ENCODE results near the gene A2M.

DNA sequence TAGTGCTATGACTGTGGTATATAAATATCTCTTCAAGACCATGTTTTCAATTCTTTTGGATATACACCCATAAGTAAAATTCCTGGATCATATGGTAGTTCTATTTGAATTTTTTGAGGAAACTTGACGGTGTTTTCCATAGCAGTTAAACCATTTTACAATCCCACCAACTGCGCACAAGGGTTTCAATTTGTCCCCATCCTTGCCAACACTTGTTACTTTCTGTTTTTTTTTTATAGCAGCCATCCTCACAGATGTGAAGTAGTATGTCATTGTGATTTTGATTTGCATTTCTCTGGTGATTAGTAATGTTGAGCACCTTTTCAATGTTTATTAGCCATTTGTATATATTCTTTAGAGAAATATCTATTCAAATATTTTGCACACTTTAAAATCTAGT lies 14.5 kb upstream of the A2M start:
- TF ChIP-seq CBFB (CRISPR knock-in tag; IDR thresholded peaks at IDR 0.05; ENCODE audit: low read depth) (no peak), NFE2L1 (CRISPR knock-in tag; IDR thresholded peaks at IDR 0.05) (no peak), ZNF232 (CRISPR knock-in tag; IDR thresholded peaks at IDR 0.05) (no peak), GTF2I (CRISPR knock-in tag; conservative IDR thresholded peaks at IDR 0.05) (no peak)
- TF ChIP-seq, protein P1, sequence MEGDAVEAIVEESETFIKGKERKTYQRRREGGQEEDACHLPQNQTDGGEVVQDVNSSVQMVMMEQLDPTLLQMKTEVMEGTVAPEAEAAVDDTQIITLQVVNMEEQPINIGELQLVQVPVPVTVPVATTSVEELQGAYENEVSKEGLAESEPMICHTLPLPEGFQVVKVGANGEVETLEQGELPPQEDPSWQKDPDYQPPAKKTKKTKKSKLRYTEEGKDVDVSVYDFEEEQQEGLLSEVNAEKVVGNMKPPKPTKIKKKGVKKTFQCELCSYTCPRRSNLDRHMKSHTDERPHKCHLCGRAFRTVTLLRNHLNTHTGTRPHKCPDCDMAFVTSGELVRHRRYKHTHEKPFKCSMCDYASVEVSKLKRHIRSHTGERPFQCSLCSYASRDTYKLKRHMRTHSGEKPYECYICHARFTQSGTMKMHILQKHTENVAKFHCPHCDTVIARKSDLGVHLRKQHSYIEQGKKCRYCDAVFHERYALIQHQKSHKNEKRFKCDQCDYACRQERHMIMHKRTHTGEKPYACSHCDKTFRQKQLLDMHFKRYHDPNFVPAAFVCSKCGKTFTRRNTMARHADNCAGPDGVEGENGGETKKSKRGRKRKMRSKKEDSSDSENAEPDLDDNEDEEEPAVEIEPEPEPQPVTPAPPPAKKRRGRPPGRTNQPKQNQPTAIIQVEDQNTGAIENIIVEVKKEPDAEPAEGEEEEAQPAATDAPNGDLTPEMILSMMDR (IDR thresholded peaks at IDR 0.05) = no peak

All from WTC11 (cell line).